HCT116 (cell line): ENCODE data around the gene SLC12A7. TPM values are rescaled to one million over a fixed set of nuclear protein-coding genes. Genes with fewer than 3 reads are reported as not detected.

ENCODE experiments used
- ATAC-seq: fragments of 200-7000 bp; cut with Tn5 transposase; 2 replicates; pipeline ENCODE4 v1.9.1; 2020; ENCODE audit warnings: mild to moderate bottlenecking, moderate library complexity
- BruUV-seq: library from RNA; stranded (reverse); fragments of 400-500 nt; replicated peaks from 2 replicates; lab custom pipeline; 2021; lab: Mats Ljungman, UMichigan
- CTCF ChIA-PET: fragments of 300-600 bp; sonication (Branson Sonifier 250); formaldehyde crosslinking; loops from one replicate; lab custom pipeline; 2021; ENCODE audit warnings: antibody characterized with exemption; lab: Charles Lee
- POLR2A ChIA-PET: fragments of 300-600, 350-600 bp; sonication (Branson Sonifier 250); formaldehyde crosslinking; loops from one replicate; lab custom pipeline; 2021; ENCODE audit warnings: antibody characterized with exemption; lab: Charles Lee
- RAD21 ChIA-PET, 2 experiments: fragments of 300-600 bp; sonication (Branson Sonifier 250); formaldehyde crosslinking; loops; one replicate each; lab custom pipeline; 2023; ENCODE audit warnings: low total read pairs in 2 of 2; ENCODE audit not compliant: uncharacterized antibody in 2 of 2, unreplicated experiment in 2 of 2, low non-redundant PET in 1 of 2; lab: Charles Lee
- DNase-seq: peaks from one replicate; pipeline ENCODE4 v3.0.0-alpha.2; 2010; ENCODE audit warnings: low read depth, low spot score
- H2AFZ ChIP-seq: fragments of 200-600 bp; shearing (Covaris generic), sonication (generic); 2 replicates; pipeline ENCODE4 v1.6.1; 2017; ENCODE audit warnings: low read depth, mixed run types, mixed read lengths, antibody characterized with exemption, low read length; ENCODE audit not compliant: poor library complexity, severe bottlenecking
- H3K27ac ChIP-seq: 2 replicates; pipeline ENCODE4 v1.5.1; 2012; ENCODE audit warnings: low read depth, low read length
- H3K27me3 ChIP-seq: fragments of 200-600 bp; sonication (generic); 2 replicates; pipeline ENCODE4 v1.6.1; 2016; ENCODE audit warnings: mixed run types, low read length, mixed read lengths; ENCODE audit not compliant: insufficient read depth
- H3K36me3 ChIP-seq, 2 experiments: fragments of 200-500 bp in 1 of 2; fragments of 200-600 bp in 1 of 2; sonication (Bioruptor generic) in 1 of 2; sonication (generic) in 1 of 2; 2 replicates each; pipeline versions ENCODE4 v1.5.1 to v1.6.1; 2014 to 2016; ENCODE audit warnings: low read length in 2 of 2, inconsistent platforms in 1 of 2, mixed read lengths in 1 of 2, mixed run types in 1 of 2; ENCODE audit not compliant: insufficient read depth in 2 of 2, control insufficient read depth in 1 of 2
- H3K4me1 ChIP-seq, 2 experiments: fragments of 200-600 bp in 1 of 2; sonication (generic) in 1 of 2; 2 replicates each; pipeline versions ENCODE4 v1.5.1 to v1.6.1; 2012 to 2017; ENCODE audit warnings: low read length in 2 of 2, inconsistent platforms in 1 of 2, mild to moderate bottlenecking in 1 of 2, mixed read lengths in 1 of 2, mixed run types in 1 of 2, moderate library complexity in 1 of 2; ENCODE audit not compliant: insufficient read depth in 2 of 2, control insufficient read depth in 1 of 2
- H3K4me2 ChIP-seq: fragments of 200-600 bp; sonication (generic); 2 replicates; pipeline ENCODE4 v1.6.1; 2017; ENCODE audit warnings: mixed run types, low read length, mixed read lengths
- H3K4me3 ChIP-seq, 2 experiments: fragments of 200-600 bp in 1 of 2; sonication (generic) in 1 of 2; replicated peaks in 1 of 2; 2 replicates each; pipeline ENCODE4 v1.5.1; 2011 to 2016; ENCODE audit warnings: low read length in 2 of 2, control low read depth in 1 of 2, low read depth in 1 of 2, mild to moderate bottlenecking in 1 of 2, mixed read lengths in 1 of 2, mixed run types in 1 of 2
- H3K79me2 ChIP-seq: fragments of 200-600 bp; sonication (generic); 2 replicates; pipeline ENCODE4 v1.6.1; 2017; ENCODE audit warnings: mild to moderate bottlenecking, mixed run types, low read length, moderate library complexity, mixed read lengths; ENCODE audit not compliant: insufficient read depth
- H3K9ac ChIP-seq: fragments of 200-600 bp; sonication (generic); 2 replicates; pipeline ENCODE4 v1.6.1; 2016; ENCODE audit warnings: low read length, mixed read lengths
- H3K9me2 ChIP-seq: fragments of 200-600 bp; sonication (generic), shearing (Covaris generic); 2 replicates; pipeline ENCODE4 v1.6.1; 2017; ENCODE audit warnings: mixed run types, mild to moderate bottlenecking, moderate library complexity; ENCODE audit not compliant: insufficient read depth
- H3K9me3 ChIP-seq, 2 experiments: fragments of 200-500 bp in 1 of 2; fragments of 200-600 bp in 1 of 2; sonication (Bioruptor generic) in 1 of 2; sonication (generic) in 1 of 2; 2 replicates each; pipeline ENCODE4 v1.6.1; 2014 to 2017; ENCODE audit warnings: low read length in 2 of 2, mixed read lengths in 2 of 2, inconsistent platforms in 1 of 2, low read depth in 1 of 2, mild to moderate bottlenecking in 1 of 2, mixed run types in 1 of 2, moderate library complexity in 1 of 2; ENCODE audit not compliant: control insufficient read depth in 1 of 2, insufficient read depth in 1 of 2
- H4K20me1 ChIP-seq: fragments of 200-600 bp; sonication (generic), shearing (Covaris generic); 2 replicates; pipeline ENCODE4 v1.6.1; 2017; ENCODE audit warnings: mixed run types, mild to moderate bottlenecking, moderate library complexity; ENCODE audit not compliant: insufficient read depth
- ATF3 ChIP-seq: IDR thresholded peaks from 2 replicates; pipeline ENCODE4 v1.6.1; 2012
- CEBPB ChIP-seq: IDR thresholded peaks from 2 replicates; pipeline ENCODE4 v1.6.1; 2012; ENCODE audit warnings: low read depth
- CTCF ChIP-seq, 3 experiments: fragments of 200-600 bp in 1 of 3; sonication (generic) in 1 of 3; IDR thresholded peaks in 2 of 3; conservative IDR thresholded peaks in 1 of 3; 2 replicates each; pipeline ENCODE4 v1.5.1; 2012 to 2017; ENCODE audit warnings: low read depth in 2 of 3, low read length in 2 of 3, antibody characterized with exemption in 1 of 3, borderline replicate concordance in 1 of 3, control low read depth in 1 of 3, mild to moderate bottlenecking in 1 of 3, mixed read lengths in 1 of 3, mixed run types in 1 of 3, moderate library complexity in 1 of 3; ENCODE audit not compliant: insufficient read depth in 1 of 3
- EGR1 ChIP-seq: IDR thresholded peaks from 2 replicates; pipeline ENCODE4 v1.6.1; 2012; ENCODE audit warnings: low read depth
- ELF1 ChIP-seq: IDR thresholded peaks from 2 replicates; pipeline ENCODE4 v1.6.1; 2012; ENCODE audit warnings: low read depth, borderline replicate concordance
- EZH2 ChIP-seq: fragments of 200-600 bp; sonication (generic); IDR thresholded peaks from 2 replicates; pipeline ENCODE4 v1.6.1; 2017; ENCODE audit warnings: antibody characterized with exemption, mixed run types
- FOSL1 ChIP-seq: IDR thresholded peaks from 2 replicates; pipeline ENCODE4 v1.6.1; 2012; ENCODE audit warnings: low read depth
- POLR2AphosphoS5 ChIP-seq: IDR thresholded peaks from 2 replicates; pipeline ENCODE4 v1.6.1; 2011; ENCODE audit warnings: mild to moderate bottlenecking, low read depth, low read length, moderate library complexity
- RAD21 ChIP-seq: IDR thresholded peaks from 2 replicates; pipeline ENCODE4 v1.6.1; 2012; ENCODE audit warnings: low read depth, mild to moderate bottlenecking
- REST ChIP-seq: IDR thresholded peaks from 2 replicates; pipeline ENCODE4 v1.6.1; 2012; ENCODE audit warnings: low read depth
- SIN3A ChIP-seq: IDR thresholded peaks from 2 replicates; pipeline ENCODE4 v1.6.1; 2012; ENCODE audit warnings: low read depth
- SP1 ChIP-seq: IDR thresholded peaks from 2 replicates; pipeline ENCODE4 v1.6.1; 2012; ENCODE audit warnings: low read depth
- SRF ChIP-seq: IDR thresholded peaks from 2 replicates; pipeline ENCODE4 v1.6.1; 2012; ENCODE audit warnings: low read depth
- TCF7L2 ChIP-seq: IDR thresholded peaks from 2 replicates; pipeline ENCODE4 v1.7.0; 2011; ENCODE audit warnings: borderline replicate concordance, inconsistent platforms; ENCODE audit not compliant: insufficient read depth, insufficient read length; ENCODE audit errors: extremely low read depth
- ZBTB33 ChIP-seq: IDR thresholded peaks from 2 replicates; pipeline ENCODE4 v1.6.1; 2011; ENCODE audit warnings: mild to moderate bottlenecking, low read length, moderate library complexity; ENCODE audit not compliant: insufficient replicate concordance; ENCODE audit errors: extremely low read depth
- ZFX ChIP-seq: fragments of 450-650 bp; IDR thresholded peaks from 2 replicates; pipeline ENCODE4 v1.6.1; 2017
- intact Hi-C: fragments of 100-400 bp; cut with micrococcal nuclease; formaldehyde crosslinking; loops from 2 replicates; pipeline ENCODE4 v1.10.0; 2022
- total RNA-seq: library from RNA; stranded (reverse); gene quantifications from one replicate; pipeline ENCODE4 v1.2.1, GENCODE V29; 2021; ENCODE audit not compliant: unreplicated experiment

SLC12A7 gene
- total RNA-seq, 1 experiment from 2014 or later: 29.6 TPM

GRCh38 chr5:1014781-1015221, 97.1 kb downstream of the SLC12A7 start:
- H3K4me1 ChIP-seq: peaks cover 12 to 16% of the 10 kb centered on the region in 2 experiments
- H3K9me2 ChIP-seq: no peaks in the 10 kb centered on the region
- ATAC-seq (no peak), DNase-seq (no peak)
- no peaks in the 10 kb centered on the region; the same call in 1 of the 2 replicates for H4K20me1 ChIP-seq
- no peaks in the 10 kb centered on the region for H3K79me2 ChIP-seq
- no peak overlapping the region for H2AFZ ChIP-seq
- TF ChIP-seq FOSL1: no peak
- TF ChIP-seq ZBTB33: no peak
- TF ChIP-seq ATF3: no peak
- no peak for TF ChIP-seq CTCF (IDR thresholded peaks at IDR 0.05 in 2 of 3, conservative IDR thresholded peaks at IDR 0.05 in 1 of 3; ENCODE audit: borderline replicate concordance in 1 of 3, insufficient read depth in 1 of 3, low read depth in 2 of 3, low read length in 2 of 3)
- TF ChIP-seq SP1: no peak
- no peak for TF ChIP-seq SRF
- TF ChIP-seq POLR2AphosphoS5: no peak
- no peak for TF ChIP-seq EZH2
- TF ChIP-seq SIN3A: no peak
- no peak for TF ChIP-seq REST
- no peak for TF ChIP-seq ZFX
- TF ChIP-seq RAD21: no peak
- no peak for TF ChIP-seq ELF1
- no peak for TF ChIP-seq CEBPB
- TF ChIP-seq EGR1: no peak
- TF ChIP-seq TCF7L2: no peak
- ChIA-PET POLR2A (no interaction called here), RAD21 (no interaction called here), CTCF (no interaction called here)
- H3K9ac ChIP-seq: no peak overlapping the region
- no TSS peak for BruUV-seq
- peaks cover 0 to 4% of the 10 kb centered on the region in 2 experiments; a peak in 1 of 4 replicates for H3K36me3 ChIP-seq
- H3K9me3 ChIP-seq: no peaks in the 10 kb centered on the region
- no peaks in the 10 kb centered on the region for H3K27me3 ChIP-seq
- intact Hi-C loops: no loop called here
- H3K4me3 ChIP-seq: no peak overlapping the region
- H3K4me2 ChIP-seq: no peak overlapping the region
- H3K27ac ChIP-seq: no peak overlapping the region
